H1 (cell line): ENCODE data around the gene IPO13. TPM values are rescaled to one million over a fixed set of nuclear protein-coding genes. Genes with fewer than 3 reads are reported as not detected.

Source experiments
- CTCF ChIA-PET: fragments of 300-600 bp; sonication (Branson Sonifier 250); formaldehyde crosslinking; loops from one replicate; lab custom pipeline; 2021; ENCODE audit not compliant: partially characterized antibody; lab: Charles Lee
- POLR2A ChIA-PET: fragments of 300-600 bp; sonication (Branson Sonifier 250); formaldehyde crosslinking; loops from one replicate; lab custom pipeline; 2021; ENCODE audit warnings: inconsistent platforms; ENCODE audit not compliant: partially characterized antibody; lab: Charles Lee
- DNase-seq, 2 experiments: peaks; one replicate each; pipeline versions ENCODE4 v3.0.0 to v3.0.0-alpha.2; 2010 to 2022; ENCODE audit warnings: low spot score in 2 of 2, low read depth in 1 of 2, mixed read lengths in 1 of 2
- FAIRE-seq: peaks from 2 replicates; lab custom pipeline; 2011; peaks lifted over from hg19 to GRCh38; lab: Jason Lieb, UNC
- H2AFZ ChIP-seq: 2 replicates; pipeline ENCODE4 v1.8.1; 2012; ENCODE audit warnings: low read length, inconsistent platforms
- H2AK5ac ChIP-seq: 2 replicates; pipeline ENCODE4 v1.6.1; 2013; ENCODE audit warnings: low read depth, low read length
- H2BK120ac ChIP-seq: replicated peaks from 2 replicates; pipeline ENCODE3; 2013; ENCODE audit warnings: low read depth, low read length, inconsistent platforms
- H2BK12ac ChIP-seq: 2 replicates; pipeline ENCODE4 v1.6.1; 2013; ENCODE audit warnings: low read depth, low read length
- H2BK15ac ChIP-seq: 2 replicates; pipeline ENCODE4 v1.6.1; 2013; ENCODE audit warnings: low read length
- H2BK20ac ChIP-seq: 2 replicates; pipeline ENCODE4 v1.6.1; 2013; ENCODE audit warnings: low read length
- H2BK5ac ChIP-seq: 2 replicates; pipeline ENCODE4 v1.6.1; 2013; ENCODE audit warnings: low read depth, low read length
- H3K14ac ChIP-seq: 2 replicates; pipeline ENCODE4 v1.6.1; 2013; ENCODE audit warnings: inconsistent platforms; ENCODE audit not compliant: insufficient read length
- H3K18ac ChIP-seq: 2 replicates; pipeline ENCODE4 v1.6.1; 2013; ENCODE audit warnings: low read length; ENCODE audit errors: extremely low read depth
- H3K23ac ChIP-seq: 2 replicates; pipeline ENCODE4 v1.6.1; 2013; ENCODE audit warnings: inconsistent platforms; ENCODE audit not compliant: insufficient read length
- H3K23me2 ChIP-seq: 2 replicates; pipeline ENCODE4 v1.6.1; 2013; ENCODE audit warnings: low read depth, low read length
- H3K27ac ChIP-seq: 2 replicates; pipeline ENCODE4 v1.6.1; 2011; ENCODE audit warnings: low read depth, low read length, inconsistent platforms
- H3K27me3 ChIP-seq, 4 experiments: replicated peaks in 1 of 4; 1 replicate in 1 of 4; 2 replicates in 3 of 4; pipeline versions ENCODE4 v1.6.1 to v1.8.1; 2011 to 2013; ENCODE audit warnings: low read length in 3 of 4, mild to moderate bottlenecking in 3 of 4, inconsistent platforms in 2 of 4, mixed read lengths in 2 of 4, moderate library complexity in 1 of 4; ENCODE audit not compliant: control insufficient read depth in 3 of 4, insufficient read depth in 3 of 4; ENCODE audit errors: extremely low read depth in 1 of 4
- H3K36me3 ChIP-seq, 4 experiments: 2 replicates each; pipeline versions ENCODE4 v1.6.1 to v1.8.1; 2011 to 2013; ENCODE audit warnings: mild to moderate bottlenecking in 4 of 4, low read length in 3 of 4, moderate library complexity in 2 of 4, control low read depth in 1 of 4, inconsistent platforms in 1 of 4; ENCODE audit not compliant: insufficient read depth in 4 of 4, control insufficient read depth in 2 of 4
- H3K4ac ChIP-seq: replicated peaks from 2 replicates; pipeline ENCODE3; 2013; ENCODE audit warnings: low read length, low read depth, mixed read lengths, inconsistent platforms; ENCODE audit not compliant: insufficient read length
- H3K4me1 ChIP-seq, 4 experiments: replicated peaks in 1 of 4; 1 replicate in 1 of 4; 2 replicates in 3 of 4; pipeline versions ENCODE4 v1.6.1 to v1.8.1; 2011 to 2013; ENCODE audit warnings: low read length in 3 of 4, inconsistent platforms in 2 of 4, mixed read lengths in 1 of 4; ENCODE audit not compliant: insufficient read depth in 4 of 4, control insufficient read depth in 3 of 4
- H3K4me2 ChIP-seq, 2 experiments: 2 replicates each; pipeline versions ENCODE4 v1.6.1 to v1.8.1; 2011 to 2013; ENCODE audit warnings: low read depth in 2 of 2, low read length in 2 of 2, control low read depth in 1 of 2, inconsistent platforms in 1 of 2, mild to moderate bottlenecking in 1 of 2; ENCODE audit not compliant: insufficient read depth in 1 of 2
- H3K4me3 ChIP-seq, 4 experiments: fragments of 200-600, 300-600 bp in 1 of 4; sonication (generic), shearing (Covaris generic), sonication (Bioruptor Twin) in 1 of 4; 2 replicates each; pipeline versions ENCODE4 v1.5.1 to v1.8.1; 2011 to 2016; ENCODE audit warnings: low read length in 4 of 4, low read depth in 3 of 4, control low read depth in 2 of 4, inconsistent platforms in 2 of 4, mild to moderate bottlenecking in 2 of 4, mixed read lengths in 1 of 4, moderate library complexity in 1 of 4; ENCODE audit not compliant: insufficient read depth in 2 of 4; ENCODE audit errors: extremely low read depth in 1 of 4
- H3K56ac ChIP-seq: replicated peaks from 2 replicates; pipeline ENCODE3; 2013; ENCODE audit warnings: low read depth, mild to moderate bottlenecking, mixed read lengths, low read length, inconsistent platforms; ENCODE audit not compliant: insufficient read length
- H3K79me1 ChIP-seq: 2 replicates; pipeline ENCODE4 v1.6.1; 2013; ENCODE audit warnings: low read depth, low read length, control low read depth
- H3K79me2 ChIP-seq, 2 experiments: 2 replicates each; pipeline versions ENCODE4 v1.6.1 to v1.8.1; 2012 to 2013; ENCODE audit warnings: low read length in 2 of 2, mild to moderate bottlenecking in 2 of 2, inconsistent platforms in 1 of 2; ENCODE audit not compliant: insufficient read depth in 2 of 2, control insufficient read depth in 1 of 2
- H3K9ac ChIP-seq, 4 experiments: replicated peaks in 1 of 4; 1 replicate in 1 of 4; 2 replicates in 3 of 4; pipeline versions ENCODE4 v1.6.1 to v1.8.1; 2011 to 2013; ENCODE audit warnings: low read depth in 3 of 4, low read length in 3 of 4, control low read depth in 2 of 4, mild to moderate bottlenecking in 2 of 4, moderate library complexity in 2 of 4, inconsistent platforms in 1 of 4; ENCODE audit errors: extremely low read depth in 1 of 4
- H3K9me3 ChIP-seq, 2 experiments: 2 replicates each; pipeline versions ENCODE4 v1.6.1 to v1.8.1; 2012 to 2013; ENCODE audit warnings: mild to moderate bottlenecking in 2 of 2, moderate library complexity in 2 of 2, control low read depth in 1 of 2, inconsistent platforms in 1 of 2, low read depth in 1 of 2, low read length in 1 of 2, mixed read lengths in 1 of 2; ENCODE audit not compliant: insufficient read depth in 2 of 2
- H4K20me1 ChIP-seq, 2 experiments: replicated peaks in 1 of 2; 2 replicates each; pipeline versions ENCODE3 to v1.8.1; 2011 to 2013; ENCODE audit warnings: inconsistent platforms in 2 of 2, low read length in 2 of 2, mild to moderate bottlenecking in 1 of 2; ENCODE audit not compliant: insufficient read depth in 2 of 2, control insufficient read depth in 1 of 2
- H4K5ac ChIP-seq: 2 replicates; pipeline ENCODE4 v1.6.1; 2013; ENCODE audit warnings: low read length, low read depth, mixed read lengths, inconsistent platforms; ENCODE audit not compliant: insufficient read length
- H4K8ac ChIP-seq: 2 replicates; pipeline ENCODE4 v1.8.0; 2013; ENCODE audit warnings: mild to moderate bottlenecking, moderate library complexity, low read length, inconsistent platforms; ENCODE audit not compliant: insufficient read depth; ENCODE audit errors: extremely low read depth
- H4K91ac ChIP-seq: replicated peaks from 2 replicates; pipeline ENCODE3; 2013; ENCODE audit warnings: low read length, mixed read lengths, inconsistent platforms; ENCODE audit not compliant: insufficient read length
- CBX5 ChIP-seq: fragments of 300-800, 300-1000 bp; sonication (generic); IDR thresholded peaks from 2 replicates; pipeline ENCODE4 v1.7.1; 2016; ENCODE audit warnings: antibody characterized with exemption, low read length, low read depth
- CHD2 ChIP-seq: IDR thresholded peaks from 2 replicates; pipeline ENCODE4 v1.6.1; 2012; ENCODE audit warnings: low read length, improper control_type of control experiment
- GTF2F1 ChIP-seq: IDR thresholded peaks from 2 replicates; pipeline ENCODE4 v1.6.1; 2012; ENCODE audit warnings: low read depth, low read length, improper control_type of control experiment, borderline replicate concordance
- HDAC6 ChIP-seq: IDR thresholded peaks from one replicate; pipeline ENCODE4 v1.7.1; 2012; ENCODE audit warnings: low read depth, mild to moderate bottlenecking, inconsistent platforms, low read length, moderate library complexity
- KDM1A ChIP-seq: fragments of 200-600, 300-600 bp; sonication (generic); IDR thresholded peaks from 2 replicates; pipeline ENCODE4 v1.7.1; 2016; ENCODE audit warnings: mild to moderate bottlenecking, low read length, borderline replicate concordance
- KDM4A ChIP-seq: IDR thresholded peaks from one replicate; pipeline ENCODE4 v1.7.1; 2012; ENCODE audit warnings: low read depth, mild to moderate bottlenecking, moderate library complexity, low read length, inconsistent platforms; ENCODE audit not compliant: severe bottlenecking
- SAP30 ChIP-seq: fragments of 300-600 bp; sonication (generic); IDR thresholded peaks from 2 replicates; pipeline ENCODE4 v1.7.1; 2012; ENCODE audit warnings: low read length, moderate library complexity, mild to moderate bottlenecking, inconsistent platforms; ENCODE audit not compliant: insufficient read depth, insufficient replicate concordance
- SIRT6 ChIP-seq: IDR thresholded peaks from one replicate; pipeline ENCODE4 v1.7.1; 2012; ENCODE audit warnings: low read length, inconsistent platforms
- SP2 ChIP-seq: IDR thresholded peaks from 2 replicates; pipeline ENCODE4 v1.6.1; 2012; ENCODE audit warnings: mild to moderate bottlenecking, low read length, inconsistent platforms
- SRF ChIP-seq: IDR thresholded peaks from 2 replicates; pipeline ENCODE4 v1.6.1; 2011; ENCODE audit warnings: mild to moderate bottlenecking, low read depth, low read length, moderate library complexity
- TAF7 ChIP-seq: optimal IDR thresholded peaks from 2 replicates; pipeline ENCODE3; 2011; ENCODE audit warnings: low read depth, mild to moderate bottlenecking, inconsistent platforms, low read length, moderate library complexity, borderline replicate concordance
- TBP ChIP-seq: IDR thresholded peaks from 2 replicates; pipeline ENCODE4 v1.6.1; 2011; ENCODE audit warnings: low read depth, low read length, improper control_type of control experiment
- YY1 ChIP-seq: IDR thresholded peaks from 2 replicates; pipeline ENCODE4 v1.6.1; 2011; ENCODE audit warnings: low read depth, mild to moderate bottlenecking, low read length
- WGBS, 2 experiments: shearing (Covaris generic) in 1 of 2; methylation state at CpG; one replicate each; pipeline versions ENCODE4 v1.1.6 to v1.1.7; 2013 to 2015; ENCODE audit warnings: low lambda C conversion rate in 2 of 2, mixed read lengths in 2 of 2, inconsistent platforms in 1 of 2, low coverage in 1 of 2, missing lambda C conversion rate in 1 of 2; ENCODE audit not compliant: insufficient replicate concordance in 2 of 2, insufficient coverage in 1 of 2, insufficient read length in 1 of 2; ENCODE audit errors: extremely low coverage in 1 of 2, missing lambda C conversion rate in 1 of 2; 5-methylcytosine and 5-hydroxymethylcytosine counted together
- polyA plus RNA-seq, 7 experiments: library from polyadenylated mRNA; depleted of rRNA in 3 of 7; stranded (reverse) in 5 of 7; unstranded in 2 of 7; fragments of >200 nt in 5 of 7; fragments of 200-250 nt in 2 of 7; gene quantifications; 1 replicate in 5 of 7; 2 replicates in 1 of 7; 4 replicates in 1 of 7; pipeline versions ENCODE4 v1.2.1 to v1.2.3, GENCODE V29; 2011 to 2013; ENCODE audit warnings: missing spikeins in 2 of 7, mixed read lengths in 2 of 7
- total RNA-seq: library from RNA; stranded (reverse); fragmentation: NEBNext Ultra II Directional; extraction: Animal tissue kit (Norgen Biotek cat#: 25700); gene quantifications from 2 replicates; pipeline ENCODE4 v1.2.1, GENCODE V29; 2021

Gene IPO13
- total and polyA plus RNA-seq, 2 of the 8 experiments (the other 6 are each of a cell fraction or from before 2014, with no cell fraction given) = 23.0 to 27.0 TPM

GRCh38 chr1:43930949-43931275 lies 15.8 kb upstream of the IPO13 start:
- no peak overlapping the region for H3K18ac ChIP-seq
- no peak overlapping the region for H4K5ac ChIP-seq
- H3K4ac ChIP-seq = peak overlapping the region; percentile 15
- peaks cover 0 to 8% (median 4%) of the 10 kb centered on the region in 4 experiments; a peak in 5 of 7 replicates for H3K27me3 ChIP-seq
- no peaks in the 10 kb centered on the region for H3K36me3 ChIP-seq
- CTCF ChIA-PET = interaction anchor here (0.7 to 18.6 kb wide), 48 partner anchors 11 to 387 kb away, joined by 3 to 618 read pairs (median 5); partner anchors contain the start of genes B4GALT2 and IPO13
- H3K27ac ChIP-seq = no peak overlapping the region
- no peak overlapping the region for H2BK20ac ChIP-seq
- no peak overlapping the region for H2AFZ ChIP-seq
- H2AK5ac ChIP-seq = no peak overlapping the region
- 0 out of 2 replicates have a peak overlapping the region, but pooled peaks have one; percentile 1 for H2BK12ac ChIP-seq
- no peak overlapping the region for H2BK5ac ChIP-seq
- H2BK15ac ChIP-seq = peak overlapping the region; percentile 89; the same call in 1 of the 2 replicates
- H3K4me2 ChIP-seq = no peak overlapping the region
- H3K4me3 ChIP-seq = no peak overlapping the region
- no peak overlapping the region for H3K14ac ChIP-seq
- no peaks in the 10 kb centered on the region for H3K9me3 ChIP-seq
- no peaks in the 10 kb centered on the region for H4K20me1 ChIP-seq
- POLR2A ChIA-PET = interaction anchor here (0.7 to 8.0 kb wide), 8 partner anchors 10 to 166 kb away, joined by 3 to 89 read pairs (median 3); partner anchors contain the start of gene IPO13
- FAIRE-seq (no peak), DNase-seq (no peak)
- H4K8ac ChIP-seq = no peak overlapping the region
- no peak overlapping the region for H4K91ac ChIP-seq
- no peak overlapping the region for H2BK120ac ChIP-seq
- H3K4me1 ChIP-seq = peaks cover 11 to 28% (median 21%) of the 10 kb centered on the region in 4 experiments
- peaks cover 9% of the 10 kb centered on the region; the same call in 1 of the 2 replicates for H3K23me2 ChIP-seq
- no peak overlapping the region for H3K56ac ChIP-seq
- no peaks in the 10 kb centered on the region for H3K79me2 ChIP-seq
- H3K23ac ChIP-seq = no peak overlapping the region
- H3K9ac ChIP-seq = no peak overlapping the region
- no peak for TF ChIP-seq KDM1A
- no peak for TF ChIP-seq SIRT6
- TF ChIP-seq SAP30 = no peak
- TF ChIP-seq TAF7 = no peak
- no peak for TF ChIP-seq SP2
- TF ChIP-seq YY1 = no peak
- no peak for TF ChIP-seq KDM4A
- no peak for TF ChIP-seq TBP
- TF ChIP-seq CHD2 = no peak
- no peak for TF ChIP-seq GTF2F1
- TF ChIP-seq SRF = no peak
- no peak for TF ChIP-seq HDAC6
- TF ChIP-seq CBX5 = no peak
- TF ChIP-seq, all 59 proteins: peak for 0
- H3K79me1 ChIP-seq = no peaks in the 10 kb centered on the region
- WGBS, 2 experiments = 92% methylated on average over 4 of the region's 4 CpGs; no CpG with 5 or more reads in 1 of the 2 experiments
